Spleen (tissue), 7 donors: Measurements from ENCODE around the gene TIMM8A.

Source experiments
- CTCF ChIP-seq, 11 experiments: fragments of 200-600 bp in 7 of 11; fragments of 450-650 bp in 4 of 11; sonication (generic) in 4 of 11; IDR thresholded peaks in 8 of 11; conservative IDR thresholded peaks in 3 of 11; 1 replicate in 7 of 11; 2 replicates in 4 of 11; pipeline versions ENCODE4 v1.4.0 to v1.8.0; 2016 to 2021; ENCODE audit warnings: antibody characterized with exemption in 11 of 11, inconsistent platforms in 4 of 11, mild to moderate bottlenecking in 1 of 11
- POLR2A ChIP-seq, 3 donors: fragments of 450-650 bp; IDR thresholded peaks; one replicate each; pipeline ENCODE4 v1.5.1; 2017; ENCODE audit warnings: antibody characterized with exemption in 3 of 3, mild to moderate bottlenecking in 1 of 3
- POLR2AphosphoS5 ChIP-seq, 3 donors: sonication (generic); formaldehyde crosslinking; IDR thresholded peaks; one replicate each; pipeline ENCODE4 v1.5.1; 2017; ENCODE audit warnings: antibody characterized with exemption in 3 of 3
- donor health status: DM: no; HTN: no; CAD: no; lungs with moderate emphysema.
- donor health status: DM: no; HTN: no; CAD: no.
- donor health status: DM: no; HTN: no; CAD: no.

- no peak for TF ChIP-seq POLR2A (IDR thresholded peaks at IDR 0.05)
- no peak for TF ChIP-seq CTCF (IDR thresholded peaks at IDR 0.05 in 8 of 11, conservative IDR thresholded peaks at IDR 0.05 in 3 of 11)
- peak in 1 of 3 donors; percentile 13 for TF ChIP-seq POLR2AphosphoS5 (IDR thresholded peaks at IDR 0.05)
Measured at GRCh38 chrX:101368800-101369199, 20.3 kb upstream of the TIMM8A start.
